Lower leg skin (tissue), 4 donors: Measurements from ENCODE around the gene CCSER2. TPM values are rescaled to one million over a fixed set of nuclear protein-coding genes. Genes with fewer than 3 reads are reported as not detected.

Experiments
- DNase-seq, 2 donors: peaks; one replicate each; pipeline ENCODE4 v3.0.0-alpha.2; 2019; ENCODE audit warnings: low spot score in 2 of 2
- H3K4me3 ChIP-seq: fragments of 200-600 bp; sonication (generic); 2 replicates; pipeline ENCODE4 v1.5.1; 2017; ENCODE audit warnings: mild to moderate bottlenecking, low read depth; ENCODE audit not compliant: poor library complexity, severe bottlenecking
- CTCF ChIP-seq, 3 donors: fragments of 450-650 bp; IDR thresholded peaks; one replicate each; pipeline ENCODE4 v1.5.1; 2016; ENCODE audit warnings: antibody characterized with exemption in 3 of 3, mild to moderate bottlenecking in 3 of 3, moderate library complexity in 2 of 3
- POLR2A ChIP-seq, 2 donors: fragments of 450-650 bp; IDR thresholded peaks; one replicate each; pipeline ENCODE4 v1.6.1; 2016 to 2017; ENCODE audit warnings: antibody characterized with exemption in 2 of 2, mild to moderate bottlenecking in 1 of 2, moderate library complexity in 1 of 2
- WGBS, 2 donors: methylation state at CpG; one replicate each; pipeline ENCODE4 v1.1.5; 2018; 5-methylcytosine and 5-hydroxymethylcytosine counted together
- intact Hi-C: fragments of 100-400 bp; cut with DNase I; formaldehyde crosslinking; loops from one replicate; pipeline ENCODE4 v1.15.0; 2023; ENCODE audit warnings: low total_unique reads
- total RNA-seq, 4 donors: library from RNA; depleted of rRNA; stranded (reverse); fragments of >200 nt; gene quantifications; one replicate each; pipeline ENCODE4 v1.1.0, GENCODE V29; 2016

Gene CCSER2
- total RNA-seq, 4 donors from 2014 or later = 33.3 to 69.5 (median 47.7) TPM

- DNase-seq = no peak
- 94 to 95% methylated on average over 4 of the region's 4 CpGs for WGBS, 2 donors
- intact Hi-C loops = no loop called here
- TF ChIP-seq CTCF (IDR thresholded peaks at IDR 0.05) (no peak), POLR2A (IDR thresholded peaks at IDR 0.05) (no peak)
- no peak overlapping the region for H3K4me3 ChIP-seq
Observed at GRCh38 chr10:84366041-84366440, 37.7 kb downstream of the CCSER2 start.

GRCh38 chr10:84367256-84367655, 38.9 kb downstream of the CCSER2 start:
- no peak for DNase-seq
- intact Hi-C loops = no loop called here
- TF ChIP-seq CTCF (IDR thresholded peaks at IDR 0.05) = no peak
- no peak for TF ChIP-seq POLR2A (IDR thresholded peaks at IDR 0.05)
- H3K4me3 ChIP-seq = no peak overlapping the region
- WGBS, 2 donors = 93 to 98% methylated on average over 6 of the region's 6 CpGs

- intact Hi-C loops = no loop called here
- TF ChIP-seq CTCF (IDR thresholded peaks at IDR 0.05) (no peak), POLR2A (IDR thresholded peaks at IDR 0.05) (no peak)
- no peak for DNase-seq
- WGBS, 2 donors = 64 to 80% methylated on average over 1 of the region's 1 CpG
- H3K4me3 ChIP-seq = no peak overlapping the region
Observed at GRCh38 chr10:84368828-84369227, 40.4 kb downstream of the CCSER2 start.

DNA sequence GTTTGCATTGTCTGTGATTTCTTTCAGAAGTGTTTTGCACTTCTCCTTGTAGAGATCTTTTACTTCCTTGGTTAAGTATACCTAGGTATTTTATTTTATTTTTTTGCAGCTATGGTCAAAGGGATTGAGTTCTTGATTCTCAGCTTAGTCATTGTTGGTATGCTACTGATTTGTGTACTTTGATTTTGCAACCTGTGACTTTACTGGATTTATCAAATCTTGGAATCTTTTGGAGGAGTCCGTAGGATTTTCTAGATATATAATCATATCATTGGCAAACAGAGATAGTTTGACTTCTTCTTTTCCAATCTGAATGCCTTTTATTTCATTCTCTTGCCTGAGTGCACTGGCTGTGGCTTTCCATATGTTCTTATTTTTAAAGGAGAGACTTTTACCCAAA, 41.9 kb downstream of the CCSER2 start:
- no peak for DNase-seq
- intact Hi-C loops = loop anchor here (10.0 kb wide), 1 partner anchor 105 kb away; no protein-coding TSS in a partner anchor
- no peak overlapping the region for H3K4me3 ChIP-seq
- WGBS, 2 donors = 51 to 71% methylated on average over 1 of the region's 1 CpG
- no peak for TF ChIP-seq POLR2A (IDR thresholded peaks at IDR 0.05)
- TF ChIP-seq CTCF (IDR thresholded peaks at IDR 0.05) = no peak

- TF ChIP-seq POLR2A (IDR thresholded peaks at IDR 0.05) (no peak), CTCF (IDR thresholded peaks at IDR 0.05) (no peak)
- no peak for DNase-seq
- 91 to 92% methylated on average over 2 of the region's 2 CpGs for WGBS, 2 donors
- intact Hi-C loops = loop anchor here (10.0 kb wide), 1 partner anchor 107 kb away; no protein-coding TSS in a partner anchor
- H3K4me3 ChIP-seq = no peak overlapping the region
Observed at GRCh38 chr10:84371944-84372343, 43.6 kb downstream of the CCSER2 start.

- no peak for DNase-seq
- TF ChIP-seq POLR2A (IDR thresholded peaks at IDR 0.05) = no peak
- TF ChIP-seq CTCF (IDR thresholded peaks at IDR 0.05) = no peak
- intact Hi-C loops = loop anchor here (10.0 kb wide), 1 partner anchor 108 kb away; no protein-coding TSS in a partner anchor
- no peak overlapping the region for H3K4me3 ChIP-seq
- 89 to 96% methylated on average over 2 of the region's 2 CpGs for WGBS, 2 donors
Observed at GRCh38 chr10:84373000-84373399, 44.6 kb downstream of the CCSER2 start.
